HCT116 (cell line): ENCODE measurements around the gene GALNT17. TPM values are rescaled to one million over a fixed set of nuclear protein-coding genes. Genes with fewer than 3 reads are reported as not detected.

ENCODE experiments used
- ATAC-seq: fragments of 200-7000 bp; cut with Tn5 transposase; 2 replicates; pipeline ENCODE4 v1.9.1; 2020; ENCODE audit warnings: mild to moderate bottlenecking, moderate library complexity
- BruUV-seq: library from RNA; stranded (reverse); fragments of 400-500 nt; replicated peaks from 2 replicates; lab custom pipeline; 2021; lab: Mats Ljungman, UMichigan
- CTCF ChIA-PET: fragments of 300-600 bp; sonication (Branson Sonifier 250); formaldehyde crosslinking; loops from one replicate; lab custom pipeline; 2021; ENCODE audit warnings: antibody characterized with exemption; lab: Charles Lee
- POLR2A ChIA-PET: fragments of 300-600, 350-600 bp; sonication (Branson Sonifier 250); formaldehyde crosslinking; loops from one replicate; lab custom pipeline; 2021; ENCODE audit warnings: antibody characterized with exemption; lab: Charles Lee
- RAD21 ChIA-PET, 2 experiments: fragments of 300-600 bp; sonication (Branson Sonifier 250); formaldehyde crosslinking; loops; one replicate each; lab custom pipeline; 2023; ENCODE audit warnings: low total read pairs in 2 of 2; ENCODE audit not compliant: uncharacterized antibody in 2 of 2, unreplicated experiment in 2 of 2, low non-redundant PET in 1 of 2; lab: Charles Lee
- DNase-seq: peaks from one replicate; pipeline ENCODE4 v3.0.0-alpha.2; 2010; ENCODE audit warnings: low read depth, low spot score
- H2AFZ ChIP-seq: fragments of 200-600 bp; shearing (Covaris generic), sonication (generic); 2 replicates; pipeline ENCODE4 v1.6.1; 2017; ENCODE audit warnings: low read depth, mixed run types, mixed read lengths, antibody characterized with exemption, low read length; ENCODE audit not compliant: poor library complexity, severe bottlenecking
- H3K27ac ChIP-seq: 2 replicates; pipeline ENCODE4 v1.5.1; 2012; ENCODE audit warnings: low read depth, low read length
- H3K27me3 ChIP-seq: fragments of 200-600 bp; sonication (generic); 2 replicates; pipeline ENCODE4 v1.6.1; 2016; ENCODE audit warnings: mixed run types, low read length, mixed read lengths; ENCODE audit not compliant: insufficient read depth
- H3K36me3 ChIP-seq, 2 experiments: fragments of 200-500 bp in 1 of 2; fragments of 200-600 bp in 1 of 2; sonication (Bioruptor generic) in 1 of 2; sonication (generic) in 1 of 2; 2 replicates each; pipeline versions ENCODE4 v1.5.1 to v1.6.1; 2014 to 2016; ENCODE audit warnings: low read length in 2 of 2, inconsistent platforms in 1 of 2, mixed read lengths in 1 of 2, mixed run types in 1 of 2; ENCODE audit not compliant: insufficient read depth in 2 of 2, control insufficient read depth in 1 of 2
- H3K4me1 ChIP-seq, 2 experiments: fragments of 200-600 bp in 1 of 2; sonication (generic) in 1 of 2; 2 replicates each; pipeline versions ENCODE4 v1.5.1 to v1.6.1; 2012 to 2017; ENCODE audit warnings: low read length in 2 of 2, inconsistent platforms in 1 of 2, mild to moderate bottlenecking in 1 of 2, mixed read lengths in 1 of 2, mixed run types in 1 of 2, moderate library complexity in 1 of 2; ENCODE audit not compliant: insufficient read depth in 2 of 2, control insufficient read depth in 1 of 2
- H3K4me2 ChIP-seq: fragments of 200-600 bp; sonication (generic); 2 replicates; pipeline ENCODE4 v1.6.1; 2017; ENCODE audit warnings: mixed run types, low read length, mixed read lengths
- H3K4me3 ChIP-seq, 2 experiments: fragments of 200-600 bp in 1 of 2; sonication (generic) in 1 of 2; replicated peaks in 1 of 2; 2 replicates each; pipeline ENCODE4 v1.5.1; 2011 to 2016; ENCODE audit warnings: low read length in 2 of 2, control low read depth in 1 of 2, low read depth in 1 of 2, mild to moderate bottlenecking in 1 of 2, mixed read lengths in 1 of 2, mixed run types in 1 of 2
- H3K79me2 ChIP-seq: fragments of 200-600 bp; sonication (generic); 2 replicates; pipeline ENCODE4 v1.6.1; 2017; ENCODE audit warnings: mild to moderate bottlenecking, mixed run types, low read length, moderate library complexity, mixed read lengths; ENCODE audit not compliant: insufficient read depth
- H3K9ac ChIP-seq: fragments of 200-600 bp; sonication (generic); 2 replicates; pipeline ENCODE4 v1.6.1; 2016; ENCODE audit warnings: low read length, mixed read lengths
- H3K9me2 ChIP-seq: fragments of 200-600 bp; sonication (generic), shearing (Covaris generic); 2 replicates; pipeline ENCODE4 v1.6.1; 2017; ENCODE audit warnings: mixed run types, mild to moderate bottlenecking, moderate library complexity; ENCODE audit not compliant: insufficient read depth
- H3K9me3 ChIP-seq, 2 experiments: fragments of 200-500 bp in 1 of 2; fragments of 200-600 bp in 1 of 2; sonication (Bioruptor generic) in 1 of 2; sonication (generic) in 1 of 2; 2 replicates each; pipeline ENCODE4 v1.6.1; 2014 to 2017; ENCODE audit warnings: low read length in 2 of 2, mixed read lengths in 2 of 2, inconsistent platforms in 1 of 2, low read depth in 1 of 2, mild to moderate bottlenecking in 1 of 2, mixed run types in 1 of 2, moderate library complexity in 1 of 2; ENCODE audit not compliant: control insufficient read depth in 1 of 2, insufficient read depth in 1 of 2
- H4K20me1 ChIP-seq: fragments of 200-600 bp; sonication (generic), shearing (Covaris generic); 2 replicates; pipeline ENCODE4 v1.6.1; 2017; ENCODE audit warnings: mixed run types, mild to moderate bottlenecking, moderate library complexity; ENCODE audit not compliant: insufficient read depth
- CEBPB ChIP-seq: IDR thresholded peaks from 2 replicates; pipeline ENCODE4 v1.6.1; 2012; ENCODE audit warnings: low read depth
- EZH2 ChIP-seq: fragments of 200-600 bp; sonication (generic); IDR thresholded peaks from 2 replicates; pipeline ENCODE4 v1.6.1; 2017; ENCODE audit warnings: antibody characterized with exemption, mixed run types
- EZH2phosphoT487 ChIP-seq: fragments of 200-600 bp; IDR thresholded peaks from 2 replicates; pipeline ENCODE4 v1.6.1; 2018; ENCODE audit warnings: antibody characterized with exemption, borderline replicate concordance
- JUND ChIP-seq: IDR thresholded peaks from 2 replicates; pipeline ENCODE4 v1.6.1; 2012
- POLR2AphosphoS5 ChIP-seq: IDR thresholded peaks from 2 replicates; pipeline ENCODE4 v1.6.1; 2011; ENCODE audit warnings: mild to moderate bottlenecking, low read depth, low read length, moderate library complexity
- SIN3A ChIP-seq: IDR thresholded peaks from 2 replicates; pipeline ENCODE4 v1.6.1; 2012; ENCODE audit warnings: low read depth
- SRF ChIP-seq: IDR thresholded peaks from 2 replicates; pipeline ENCODE4 v1.6.1; 2012; ENCODE audit warnings: low read depth
- ZFX ChIP-seq: fragments of 450-650 bp; IDR thresholded peaks from 2 replicates; pipeline ENCODE4 v1.6.1; 2017
- ZNF274 ChIP-seq: fragments of 200-500 bp; sonication (Bioruptor generic); IDR thresholded peaks from 2 replicates; pipeline ENCODE4 v1.6.1; 2014; ENCODE audit warnings: mild to moderate bottlenecking, low read depth, low read length, inconsistent platforms
- intact Hi-C: fragments of 100-400 bp; cut with micrococcal nuclease; formaldehyde crosslinking; loops from 2 replicates; pipeline ENCODE4 v1.10.0; 2022
- total RNA-seq: library from RNA; stranded (reverse); gene quantifications from one replicate; pipeline ENCODE4 v1.2.1, GENCODE V29; 2021; ENCODE audit not compliant: unreplicated experiment
- TF ChIP-seq, protein P1 (sequence below): IDR thresholded peaks from 2 replicates; pipeline ENCODE4 v1.6.1; 2012
- TF ChIP-seq, protein P2 (sequence below): IDR thresholded peaks from 2 replicates; pipeline ENCODE4 v1.6.1; 2011; ENCODE audit warnings: mild to moderate bottlenecking, low read length, moderate library complexity; ENCODE audit not compliant: insufficient replicate concordance; ENCODE audit errors: extremely low read depth

GALNT17 gene
- total RNA-seq, 1 experiment from 2014 or later, result not detected

DNA sequence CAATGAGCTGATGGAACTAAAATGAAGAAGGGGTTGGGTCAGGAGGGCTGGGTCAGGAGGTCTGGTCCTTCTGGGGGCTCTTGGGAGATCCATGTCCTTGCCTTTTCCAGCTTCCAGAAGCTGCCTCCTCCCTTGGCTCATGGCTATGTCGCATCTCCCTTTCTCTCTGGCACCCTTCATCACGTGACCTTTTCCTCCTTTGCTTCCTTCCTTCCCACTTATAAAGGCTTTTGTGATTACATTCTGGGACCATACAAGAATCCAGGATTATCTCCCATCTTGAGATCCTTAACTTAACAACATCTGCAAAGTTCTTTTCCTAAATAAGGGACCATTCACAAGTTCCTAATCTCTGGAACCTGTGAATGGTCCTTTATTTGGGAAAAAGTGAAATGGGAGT lies 290.2 kb downstream of the GALNT17 start:
- BruUV-seq, result no TSS peak
- Histone ChIP-seq H3K9ac (no peak overlapping the region), H3K4me1 (no peaks in the 10 kb centered on the region), H2AFZ (no peak overlapping the region), H3K4me2 (no peak overlapping the region), H3K27ac (no peak overlapping the region), H4K20me1 (no peaks in the 10 kb centered on the region), H3K9me2 (no peaks in the 10 kb centered on the region), H3K79me2 (no peaks in the 10 kb centered on the region), H3K9me3 (peaks cover 3 to 10% of the 10 kb centered on the region in 2 experiments; a peak in 2 of 4 replicates), H3K27me3 (no peaks in the 10 kb centered on the region), H3K4me3 (no peak overlapping the region), H3K36me3 (no peaks in the 10 kb centered on the region)
- TF ChIP-seq EZH2, result no peak
- ATAC-seq (no peak), DNase-seq (no peak)
- intact Hi-C loops, result no loop called here
- CTCF ChIA-PET, result no interaction called here
- RAD21 ChIA-PET, result no interaction called here
- POLR2A ChIA-PET, result no interaction called here

DNA sequence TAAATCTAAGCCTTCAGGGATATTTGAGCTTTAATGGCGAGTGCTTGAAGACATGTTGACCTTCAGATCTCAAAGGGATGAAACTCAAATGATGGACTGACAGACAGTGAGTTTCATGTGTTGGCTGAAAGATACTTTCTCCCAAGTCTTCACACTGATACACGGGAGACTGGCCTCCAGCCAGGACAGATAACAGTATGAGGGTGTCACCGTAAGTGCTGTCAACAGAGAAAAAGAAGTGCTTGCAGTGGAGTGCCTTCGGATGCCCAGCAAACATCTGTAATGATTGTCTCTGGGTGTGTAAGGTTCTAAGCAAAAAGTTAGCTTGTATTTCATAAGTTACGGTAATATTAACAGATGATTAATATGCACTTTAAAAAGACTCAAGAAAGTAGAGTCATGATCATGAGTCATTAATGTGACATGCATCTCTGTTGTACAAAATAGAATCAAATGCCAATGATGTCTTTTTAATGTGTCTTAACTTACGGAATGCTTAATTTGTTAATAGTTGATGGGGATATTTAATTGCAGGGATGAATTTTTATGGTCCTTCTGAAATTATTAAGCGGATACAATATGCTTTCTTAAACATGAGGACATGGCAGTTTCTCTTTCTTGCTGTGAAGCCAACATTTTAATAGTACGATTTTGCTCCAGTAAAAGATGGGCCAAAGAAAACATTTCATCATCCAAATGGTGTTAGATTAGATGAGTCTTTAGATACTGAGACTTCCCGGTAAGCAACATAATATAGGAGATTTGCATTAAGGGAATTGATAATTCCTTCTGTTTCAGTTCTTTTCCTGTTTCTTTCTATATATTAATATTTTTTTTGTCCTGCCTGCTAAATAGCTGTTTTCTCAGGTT lies 292.5 kb downstream of the GALNT17 start:
- Histone ChIP-seq H3K9me3 (peaks cover 3 to 4% of the 10 kb centered on the region in 2 experiments; a peak in 2 of 4 replicates), H3K9ac (no peak overlapping the region), H3K4me2 (no peak overlapping the region), H3K27me3 (no peaks in the 10 kb centered on the region), H2AFZ (no peak overlapping the region), H3K27ac (no peak overlapping the region), H3K4me3 (no peak overlapping the region), H3K36me3 (no peaks in the 10 kb centered on the region), H4K20me1 (no peaks in the 10 kb centered on the region), H3K4me1 (no peaks in the 10 kb centered on the region), H3K79me2 (no peaks in the 10 kb centered on the region)
- intact Hi-C loops, result no loop called here
- ATAC-seq (no peak), DNase-seq (no peak)
- no TSS peak for BruUV-seq
- ChIA-PET CTCF (no interaction called here), RAD21 (no interaction called here), POLR2A (no interaction called here)
- TF ChIP-seq CEBPB, result no peak
- TF ChIP-seq SIN3A, result no peak
- no peak for TF ChIP-seq EZH2phosphoT487
- TF ChIP-seq, protein P1, sequence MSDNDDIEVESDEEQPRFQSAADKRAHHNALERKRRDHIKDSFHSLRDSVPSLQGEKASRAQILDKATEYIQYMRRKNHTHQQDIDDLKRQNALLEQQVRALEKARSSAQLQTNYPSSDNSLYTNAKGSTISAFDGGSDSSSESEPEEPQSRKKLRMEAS, result no peak
- TF ChIP-seq ZNF274, result no peak
- TF ChIP-seq ZFX, result no peak
- TF ChIP-seq SRF, result no peak
- TF ChIP-seq JUND, result no peak
- TF ChIP-seq EZH2, result no peak
- TF ChIP-seq, protein P2, sequence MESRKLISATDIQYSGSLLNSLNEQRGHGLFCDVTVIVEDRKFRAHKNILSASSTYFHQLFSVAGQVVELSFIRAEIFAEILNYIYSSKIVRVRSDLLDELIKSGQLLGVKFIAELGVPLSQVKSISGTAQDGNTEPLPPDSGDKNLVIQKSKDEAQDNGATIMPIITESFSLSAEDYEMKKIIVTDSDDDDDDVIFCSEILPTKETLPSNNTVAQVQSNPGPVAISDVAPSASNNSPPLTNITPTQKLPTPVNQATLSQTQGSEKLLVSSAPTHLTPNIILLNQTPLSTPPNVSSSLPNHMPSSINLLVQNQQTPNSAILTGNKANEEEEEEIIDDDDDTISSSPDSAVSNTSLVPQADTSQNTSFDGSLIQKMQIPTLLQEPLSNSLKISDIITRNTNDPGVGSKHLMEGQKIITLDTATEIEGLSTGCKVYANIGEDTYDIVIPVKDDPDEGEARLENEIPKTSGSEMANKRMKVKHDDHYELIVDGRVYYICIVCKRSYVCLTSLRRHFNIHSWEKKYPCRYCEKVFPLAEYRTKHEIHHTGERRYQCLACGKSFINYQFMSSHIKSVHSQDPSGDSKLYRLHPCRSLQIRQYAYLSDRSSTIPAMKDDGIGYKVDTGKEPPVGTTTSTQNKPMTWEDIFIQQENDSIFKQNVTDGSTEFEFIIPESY, result no peak
- no peak for TF ChIP-seq POLR2AphosphoS5
- TF ChIP-seq, all 23 proteins: peak for 0
- H3K9me2 ChIP-seq, result no peaks in the 10 kb centered on the region
